Right lobe of liver (tissue), 6 donors: ENCODE data around the gene RADIL. TPM values are rescaled to one million over a fixed set of nuclear protein-coding genes. Genes with fewer than 3 reads are reported as not detected.

Source experiments
- ATAC-seq, 4 donors: fragments of 200-7000 bp; cut with Tn5 transposase; one replicate each; pipeline ENCODE4 v1.9.1; 2020; ENCODE audit warnings: mild to moderate bottlenecking in 4 of 4, moderate library complexity in 4 of 4
- DNase-seq, 3 donors: peaks; one replicate each; pipeline ENCODE4 v3.0.0-alpha.2; 2020
- H3K27ac ChIP-seq, 3 donors: fragments of 200-600 bp; one replicate each; pipeline ENCODE4 v1.8.0; 2022
- H3K27me3 ChIP-seq, 2 donors: fragments of 200-600 bp; one replicate each; pipeline ENCODE4 v1.8.0; 2022
- H3K36me3 ChIP-seq, 4 donors: fragments of 200-600 bp; sonication (generic) in 1 of 4; one replicate each; pipeline versions ENCODE4 v1.5.1 to v1.8.0; 2017 to 2022; ENCODE audit warnings: control low read depth in 1 of 4
- H3K4me1 ChIP-seq, 4 donors: fragments of 200-600 bp; sonication (generic) in 1 of 4; one replicate each; pipeline versions ENCODE4 v1.5.1 to v1.8.0; 2017 to 2022; ENCODE audit warnings: control low read depth in 1 of 4
- H3K4me3 ChIP-seq, 3 donors: fragments of 200-600 bp; one replicate each; pipeline ENCODE4 v1.8.0; 2022
- H3K9me3 ChIP-seq, 4 donors: fragments of 200-600 bp; sonication (generic) in 1 of 4; one replicate each; pipeline versions ENCODE4 v1.5.1 to v1.8.0; 2017 to 2022; ENCODE audit warnings: control low read depth in 1 of 4
- POLR2A ChIP-seq: fragments of 450-650 bp; IDR thresholded peaks from one replicate; pipeline ENCODE4 v1.6.1; 2017; ENCODE audit warnings: antibody characterized with exemption, mild to moderate bottlenecking
- WGBS: methylation state at CpG from one replicate; pipeline ENCODE4 v1.1.6; 2018; ENCODE audit warnings: low coverage, low lambda C conversion rate; ENCODE audit not compliant: insufficient coverage; ENCODE audit errors: missing lambda C conversion rate; 5-methylcytosine and 5-hydroxymethylcytosine counted together
- intact Hi-C, 2 donors: fragments of 100-400 bp; cut with DNase I; formaldehyde crosslinking; loops; one replicate each; pipeline versions ENCODE4 v1.11.2 to v1.14.1; 2022
- total RNA-seq, 6 experiments: library from RNA; depleted of rRNA in 2 of 6; stranded (reverse); fragments of >200 nt in 2 of 6; fragmentation: NEBNext Ultra II Directional in 3 of 6; extraction: Animal tissue kit (Norgen Biotek cat#: 25700) in 3 of 6; gene quantifications; one replicate each; pipeline versions ENCODE4 v1.1.0 to v1.2.4, GENCODE V29; 2016 to 2023
- TF ChIP-seq, protein P1 (sequence below), 4 donors: fragments of 200-600 bp in 3 of 4; fragments of 450-650 bp in 1 of 4; IDR thresholded peaks; one replicate each; pipeline versions ENCODE4 v1.5.1 to v1.8.0; 2016 to 2022; ENCODE audit warnings: antibody characterized with exemption in 4 of 4, mild to moderate bottlenecking in 2 of 4
- donor health status: DM: no; HTN: yes; CAD: no.
- donor health status: DM: no; HTN: no; CAD: no.
- donor health status: DM: no; HTN: no; CAD: no.
- donor health status: DM: no; HTN: yes; CAD: no.
- donor health status: DM: no; HTN: yes; CAD: no.

Gene RADIL
- total RNA-seq, 6 experiments from 2014 or later, result 0.20 to 1.6 (median 0.34) TPM; not detected in 2

DNA sequence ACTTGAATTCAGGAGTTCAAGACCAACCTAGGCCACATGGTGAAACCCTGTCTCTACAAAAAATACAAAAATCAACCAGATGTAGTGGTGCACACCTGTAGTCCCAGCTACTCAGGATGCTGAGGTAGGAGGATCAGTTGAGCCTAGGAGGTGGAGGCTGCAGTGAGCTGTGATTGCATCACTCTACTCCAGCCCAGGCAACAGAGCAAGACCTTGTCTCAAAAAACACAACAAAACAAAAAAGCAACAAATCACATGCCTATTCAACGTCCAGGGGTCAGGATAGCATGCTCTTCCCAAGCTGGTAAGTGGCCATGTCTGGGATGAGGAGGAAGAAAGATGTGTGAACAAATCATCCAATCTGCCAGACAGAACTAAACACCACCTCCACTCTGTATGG, 6.2 kb upstream of the RADIL start:
- Histone ChIP-seq H3K4me3 (no peak overlapping the region), H3K27ac (no peak overlapping the region), H3K9me3 (no peaks in the 10 kb centered on the region), H3K4me1 (no peaks in the 10 kb centered on the region), H3K36me3 (no peaks in the 10 kb centered on the region), H3K27me3 (no peaks in the 10 kb centered on the region)
- 20% methylated on average over 1 of the region's 1 CpG for WGBS
- intact Hi-C loops, result no loop called here
- ATAC-seq (no peak), DNase-seq (no peak)
- TF ChIP-seq, protein P1, sequence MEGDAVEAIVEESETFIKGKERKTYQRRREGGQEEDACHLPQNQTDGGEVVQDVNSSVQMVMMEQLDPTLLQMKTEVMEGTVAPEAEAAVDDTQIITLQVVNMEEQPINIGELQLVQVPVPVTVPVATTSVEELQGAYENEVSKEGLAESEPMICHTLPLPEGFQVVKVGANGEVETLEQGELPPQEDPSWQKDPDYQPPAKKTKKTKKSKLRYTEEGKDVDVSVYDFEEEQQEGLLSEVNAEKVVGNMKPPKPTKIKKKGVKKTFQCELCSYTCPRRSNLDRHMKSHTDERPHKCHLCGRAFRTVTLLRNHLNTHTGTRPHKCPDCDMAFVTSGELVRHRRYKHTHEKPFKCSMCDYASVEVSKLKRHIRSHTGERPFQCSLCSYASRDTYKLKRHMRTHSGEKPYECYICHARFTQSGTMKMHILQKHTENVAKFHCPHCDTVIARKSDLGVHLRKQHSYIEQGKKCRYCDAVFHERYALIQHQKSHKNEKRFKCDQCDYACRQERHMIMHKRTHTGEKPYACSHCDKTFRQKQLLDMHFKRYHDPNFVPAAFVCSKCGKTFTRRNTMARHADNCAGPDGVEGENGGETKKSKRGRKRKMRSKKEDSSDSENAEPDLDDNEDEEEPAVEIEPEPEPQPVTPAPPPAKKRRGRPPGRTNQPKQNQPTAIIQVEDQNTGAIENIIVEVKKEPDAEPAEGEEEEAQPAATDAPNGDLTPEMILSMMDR (IDR thresholded peaks at IDR 0.05), result no peak
- no peak for TF ChIP-seq POLR2A

- no peak overlapping the region for H3K4me3 ChIP-seq
- ATAC-seq, result no peak
- TF ChIP-seq, protein P1 (IDR thresholded peaks at IDR 0.05), result no peak
- TF ChIP-seq POLR2A, result no peak
- intact Hi-C loops, result no loop called here
- H3K4me1 ChIP-seq, result peaks cover 0 to under 1% (median 0%) of the 10 kb centered on the region in 4 donors
- no peaks in the 10 kb centered on the region for H3K36me3 ChIP-seq
- no peak for DNase-seq
- H3K27ac ChIP-seq, result no peak overlapping the region
- peaks cover 0 to 13% of the 10 kb centered on the region in 2 donors for H3K27me3 ChIP-seq
- no peaks in the 10 kb centered on the region for H3K9me3 ChIP-seq
- WGBS, result 32% methylated on average over 3 of the region's 3 CpGs
These were observed 4.6 kb upstream of the RADIL start for GRCh38 chr7:4888161-4888560.

GRCh38 chr7:4886671-4887070, 3.2 kb upstream of the RADIL start:
- H3K27me3 ChIP-seq, result peaks cover 0 to 17% of the 10 kb centered on the region in 2 donors
- TF ChIP-seq, protein P1 (IDR thresholded peaks at IDR 0.05), result no peak
- no peak for TF ChIP-seq POLR2A
- no peak overlapping the region for H3K4me3 ChIP-seq
- peaks cover 0 to 7% (median 0%) of the 10 kb centered on the region in 4 donors for H3K4me1 ChIP-seq
- DNase-seq (no peak), ATAC-seq (no peak)
- no peaks in the 10 kb centered on the region for H3K9me3 ChIP-seq
- no peak overlapping the region for H3K27ac ChIP-seq
- 13% methylated on average over 1 of the region's 1 CpG for WGBS
- no peaks in the 10 kb centered on the region for H3K36me3 ChIP-seq
- intact Hi-C loops, result no loop called here

- Histone ChIP-seq H3K36me3 (no peaks in the 10 kb centered on the region), H3K4me3 (no peak overlapping the region), H3K4me1 (peaks cover 0 to 7% (median 0%) of the 10 kb centered on the region in 4 donors), H3K9me3 (no peaks in the 10 kb centered on the region), H3K27ac (no peak overlapping the region), H3K27me3 (peaks cover 0 to 17% of the 10 kb centered on the region in 2 donors)
- intact Hi-C loops, result no loop called here
- no peak for DNase-seq
- TF ChIP-seq POLR2A, result no peak
- TF ChIP-seq, protein P1 (IDR thresholded peaks at IDR 0.05), result no peak
- WGBS, result 84% methylated on average over 7 of the region's 7 CpGs
- ATAC-seq, result no peak
These were observed 1.8 kb upstream of the RADIL start for GRCh38 chr7:4885317-4885807.

- no peak for ATAC-seq
- no peaks in the 10 kb centered on the region for H3K9me3 ChIP-seq
- intact Hi-C loops, result no loop called here
- H3K27me3 ChIP-seq, result peaks cover 0 to 17% of the 10 kb centered on the region in 2 donors
- no peaks in the 10 kb centered on the region for H3K36me3 ChIP-seq
- H3K27ac ChIP-seq, result no peak overlapping the region
- 52% methylated on average over 3 of the region's 10 CpGs for WGBS
- TF ChIP-seq POLR2A, result no peak
- TF ChIP-seq, protein P1 (IDR thresholded peaks at IDR 0.05), result no peak
- H3K4me1 ChIP-seq, result peaks cover 0 to 7% (median 0%) of the 10 kb centered on the region in 4 donors
- no peak for DNase-seq
- no peak overlapping the region for H3K4me3 ChIP-seq
These were observed 648 bp upstream of the RADIL start for GRCh38 chr7:4884164-4884563.
